OCI-M1 (cell line): ENCODE data around the gene ANKRD22.
"Not testable (repeated sequence)": the region's sequence is repeated elsewhere in the genome, so short reads cannot be mapped to it uniquely, and the experiment has no call there.

ENCODE experiments used
- DNase-seq: peaks from one replicate; lab custom pipeline; 2025; lab: John Stamatoyannopoulos, UW

The ANKRD22 gene

DNA sequence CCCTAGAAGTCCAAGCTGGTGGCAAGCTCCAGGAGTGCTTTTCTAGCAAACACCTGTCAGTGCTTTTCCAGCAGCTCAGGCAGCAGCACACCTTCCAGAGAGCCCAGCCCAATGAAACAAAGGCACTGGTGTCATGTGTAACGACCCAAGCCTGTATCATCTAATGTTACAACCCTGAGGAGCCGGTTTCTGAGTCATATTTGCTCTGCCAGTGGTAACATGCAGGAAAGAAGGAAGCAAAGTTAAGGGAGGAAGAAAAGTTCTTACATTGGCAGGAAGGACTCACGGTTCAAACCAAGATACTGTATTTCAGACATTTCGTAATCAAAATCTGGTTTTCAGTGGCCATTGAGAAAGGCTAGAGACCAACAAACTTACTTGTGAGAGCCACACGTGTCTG, at the start of gene ANKRD22:
ANKRD22 (minus strand) TSS at position 139 of the 400 bp plus-strand sequence. CDS start 237 bp downstream, outside the sequence.
- peak; percentile 88 for DNase-seq

DNA sequence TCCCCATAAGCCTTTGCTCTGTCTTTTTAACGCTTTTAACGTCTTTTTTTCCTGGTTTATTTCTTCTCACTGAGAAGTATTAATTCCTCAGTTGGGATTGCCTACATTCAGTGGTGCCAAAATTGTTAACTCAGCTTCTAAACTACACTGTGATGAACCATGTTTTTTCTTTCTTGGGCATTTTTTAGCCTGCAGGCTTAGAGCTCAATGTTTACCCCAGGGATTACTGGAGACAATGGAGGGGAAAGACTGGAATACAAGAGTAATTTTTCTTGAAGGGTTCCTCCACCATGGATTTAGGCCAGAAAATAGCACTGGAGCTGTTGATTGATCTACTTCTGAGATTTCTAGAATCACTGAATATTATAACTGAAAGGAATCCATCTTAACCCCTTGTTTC, 48.2 kb upstream of the ANKRD22 start:
- no peak for DNase-seq

DNA sequence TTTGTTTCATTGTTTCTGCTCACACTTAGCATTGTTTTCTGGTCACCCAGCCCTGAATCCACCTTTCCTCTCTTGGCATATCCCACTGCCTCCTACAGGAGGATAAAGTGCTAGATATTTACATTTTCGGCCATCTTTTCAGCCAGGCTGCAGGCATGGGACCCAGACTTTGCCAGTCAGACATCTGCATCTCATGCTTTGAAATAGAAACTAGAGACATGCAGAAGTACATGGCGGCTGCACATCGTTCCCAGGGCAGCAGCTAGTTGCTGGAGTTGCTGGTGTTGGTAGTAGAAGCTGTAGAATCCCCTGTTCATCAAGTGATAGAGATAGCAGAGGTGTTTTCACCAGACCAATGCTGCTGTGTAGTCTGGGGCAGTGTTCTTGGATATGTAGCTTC, 47.1 kb upstream of the ANKRD22 start:
- DNase-seq, result no peak

DNA sequence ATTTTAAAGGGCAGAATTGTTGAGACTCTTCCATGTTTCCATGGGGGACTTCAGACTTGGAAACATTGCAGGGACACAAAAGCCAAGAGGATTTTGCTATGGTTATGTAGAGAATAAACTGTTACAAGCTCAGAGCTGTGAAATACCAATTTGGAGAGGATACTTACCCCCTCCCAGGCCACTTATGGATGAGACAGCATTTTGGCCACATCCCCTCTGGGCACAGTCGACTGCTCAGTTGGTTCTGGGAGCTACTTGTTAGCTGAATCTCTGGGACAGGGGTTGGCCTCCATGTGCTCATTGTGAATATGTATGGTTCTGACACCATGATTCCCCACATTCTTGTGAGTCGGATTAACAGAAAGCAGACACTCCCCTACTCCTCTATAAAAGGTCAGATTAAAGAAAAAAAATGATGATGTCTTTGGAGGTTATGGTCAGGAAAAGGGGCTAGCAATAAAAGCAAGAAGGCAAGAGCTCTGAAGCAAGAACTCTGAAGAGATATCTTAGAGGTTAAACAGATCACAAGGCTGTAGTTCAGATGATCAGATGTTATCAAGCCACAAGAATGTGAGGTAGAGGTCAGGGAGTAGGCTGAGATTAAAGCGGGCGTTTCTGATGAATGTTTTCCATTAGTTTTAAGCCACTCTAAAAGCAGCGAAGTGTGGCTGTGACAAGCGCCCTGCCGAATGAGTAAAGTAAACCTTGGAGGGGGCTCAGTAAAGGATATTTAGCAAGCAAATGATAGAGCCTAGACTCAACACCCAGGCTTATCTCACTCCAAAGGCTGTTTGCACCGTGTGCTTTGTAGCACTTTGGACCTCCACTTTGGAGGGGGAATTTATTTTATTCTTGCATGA, 45.6 kb upstream of the ANKRD22 start:
- DNase-seq, result peak; percentile 64

DNA sequence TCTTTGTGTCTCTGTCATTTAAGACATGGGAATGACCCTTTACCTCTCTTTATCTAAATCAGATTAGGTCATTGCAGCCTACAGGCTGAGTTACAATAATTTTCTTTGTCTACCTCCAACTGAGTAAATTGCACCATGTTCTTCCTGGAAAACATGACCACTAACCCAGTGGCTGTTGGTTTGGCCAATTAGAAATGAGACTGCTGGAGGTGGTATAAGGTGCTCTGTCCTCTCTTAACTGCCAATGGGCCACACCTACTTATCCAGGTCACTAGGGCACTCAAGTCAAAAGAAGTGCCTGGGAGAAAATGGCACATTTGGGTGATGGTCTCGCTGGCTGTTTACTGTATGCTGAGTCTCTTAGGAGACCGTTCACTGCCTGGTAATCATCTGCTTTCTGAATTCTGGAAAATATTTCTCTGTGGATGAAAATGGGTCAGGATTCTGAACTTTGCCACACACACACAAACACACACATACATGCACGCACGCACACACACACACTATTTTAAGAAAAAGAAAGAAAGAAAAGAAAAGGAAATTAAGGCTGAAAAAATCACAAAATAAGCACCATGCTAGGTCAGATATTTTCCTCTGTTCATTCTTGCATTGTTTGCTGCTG, 44.8 kb upstream of the ANKRD22 start:
- peak; percentile 53 for DNase-seq

DNA sequence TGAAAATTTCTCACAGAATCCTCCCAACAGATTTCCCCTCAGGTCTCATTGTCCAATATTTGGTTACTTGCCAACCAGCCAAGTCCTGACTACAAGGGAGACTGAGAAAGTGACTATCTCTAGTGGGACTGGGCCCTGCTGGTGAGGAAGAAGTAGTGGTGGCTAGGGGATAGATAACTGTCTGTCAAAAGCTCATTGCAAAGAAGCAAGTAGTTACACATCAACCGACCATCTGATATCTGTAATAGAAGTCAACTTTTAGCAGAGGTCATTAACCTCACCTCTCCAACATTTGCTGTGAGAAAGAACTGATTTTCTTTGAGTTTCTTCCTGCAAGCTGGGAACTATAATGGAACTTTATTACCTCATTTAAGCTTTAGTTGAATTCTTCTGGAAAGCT, 43.6 kb upstream of the ANKRD22 start:
- peak; percentile 43 for DNase-seq

DNA sequence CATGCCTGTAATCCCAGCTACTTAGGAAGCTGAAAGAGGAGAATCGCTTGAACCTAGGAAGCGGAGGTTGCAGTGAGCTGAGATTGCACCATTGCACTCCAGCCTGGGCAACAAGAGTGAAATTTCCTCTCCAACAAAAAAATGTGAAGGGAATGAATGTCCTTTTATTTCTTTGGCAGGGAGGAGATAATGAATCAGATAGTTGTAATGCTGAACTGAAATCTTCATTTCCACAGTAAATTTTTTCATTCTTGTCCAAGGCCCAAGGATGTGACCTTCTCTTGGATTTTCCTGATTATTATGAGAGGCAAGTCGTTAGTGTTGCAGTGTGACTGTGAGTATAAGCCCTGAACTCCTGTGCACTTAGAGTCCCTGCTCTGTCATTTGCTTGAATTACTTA, 42.0 kb upstream of the ANKRD22 start:
- no peak for DNase-seq

DNA sequence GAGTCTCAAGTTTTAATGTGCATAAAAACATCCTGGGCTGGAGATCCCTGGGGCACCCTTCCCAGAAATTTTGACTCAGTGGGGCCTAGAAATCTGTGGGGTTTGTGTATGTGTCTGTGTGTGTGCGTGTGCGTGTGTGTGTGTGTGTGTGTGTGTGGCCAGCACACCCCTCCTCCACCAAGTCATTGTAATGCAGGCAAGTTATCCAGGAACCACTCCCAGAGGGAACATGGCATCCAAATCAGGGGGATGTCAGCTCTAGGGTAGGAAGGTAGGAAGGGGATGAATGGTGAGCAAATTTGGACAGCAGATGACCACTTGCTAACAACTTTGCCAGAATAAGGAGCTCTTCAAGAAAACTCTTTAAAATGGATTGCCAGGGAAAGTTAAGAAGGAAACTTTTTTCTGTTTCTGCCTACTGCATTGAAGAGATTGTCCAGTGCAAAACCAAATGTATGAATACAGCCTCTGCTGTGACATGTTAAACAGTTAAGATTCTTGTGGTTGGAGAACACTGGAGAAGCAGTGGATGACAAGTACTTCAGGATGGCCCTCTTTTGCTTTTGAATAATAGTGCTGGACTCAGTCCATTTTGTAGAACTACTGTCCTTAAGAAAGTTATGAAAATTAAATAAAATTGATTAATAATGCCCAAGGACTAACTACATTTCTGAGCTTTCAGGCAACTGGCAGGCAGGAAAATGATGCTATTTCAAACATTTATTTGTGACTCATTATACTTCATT, 40.8 kb upstream of the ANKRD22 start:
- DNase-seq, result no peak

DNA sequence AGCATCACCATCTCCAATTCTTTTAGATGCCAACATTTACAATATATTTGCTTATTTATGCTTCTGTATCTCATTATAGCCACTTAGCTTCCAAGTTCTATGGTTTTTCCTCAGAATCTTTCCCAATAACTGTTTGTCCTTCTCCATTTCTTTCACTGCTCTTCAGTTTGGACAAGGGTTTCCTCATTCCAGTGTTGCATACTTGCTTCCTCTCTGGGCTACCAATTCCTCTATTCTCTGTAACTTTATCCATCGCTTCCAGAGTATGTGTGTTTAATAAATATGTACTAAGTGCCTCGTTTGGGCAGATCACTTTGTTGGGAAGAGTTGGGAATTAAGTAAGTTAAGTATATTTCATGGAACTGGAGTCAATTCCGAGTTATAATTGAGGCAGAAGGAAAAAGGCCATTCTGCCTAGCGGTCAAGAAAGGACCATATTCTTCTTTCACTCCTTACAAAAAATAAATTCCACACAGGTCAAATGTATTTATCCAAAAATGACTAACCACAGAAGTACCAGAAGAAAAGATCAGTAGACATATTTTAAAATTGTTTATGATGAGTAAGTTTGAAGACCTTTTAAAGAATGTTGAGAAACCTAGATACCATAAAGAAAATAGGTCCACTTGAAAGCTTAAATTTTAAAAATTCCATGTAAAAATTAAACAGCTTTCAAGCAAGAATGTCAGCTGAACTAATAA, 39.2 kb upstream of the ANKRD22 start:
- no peak for DNase-seq

DNA sequence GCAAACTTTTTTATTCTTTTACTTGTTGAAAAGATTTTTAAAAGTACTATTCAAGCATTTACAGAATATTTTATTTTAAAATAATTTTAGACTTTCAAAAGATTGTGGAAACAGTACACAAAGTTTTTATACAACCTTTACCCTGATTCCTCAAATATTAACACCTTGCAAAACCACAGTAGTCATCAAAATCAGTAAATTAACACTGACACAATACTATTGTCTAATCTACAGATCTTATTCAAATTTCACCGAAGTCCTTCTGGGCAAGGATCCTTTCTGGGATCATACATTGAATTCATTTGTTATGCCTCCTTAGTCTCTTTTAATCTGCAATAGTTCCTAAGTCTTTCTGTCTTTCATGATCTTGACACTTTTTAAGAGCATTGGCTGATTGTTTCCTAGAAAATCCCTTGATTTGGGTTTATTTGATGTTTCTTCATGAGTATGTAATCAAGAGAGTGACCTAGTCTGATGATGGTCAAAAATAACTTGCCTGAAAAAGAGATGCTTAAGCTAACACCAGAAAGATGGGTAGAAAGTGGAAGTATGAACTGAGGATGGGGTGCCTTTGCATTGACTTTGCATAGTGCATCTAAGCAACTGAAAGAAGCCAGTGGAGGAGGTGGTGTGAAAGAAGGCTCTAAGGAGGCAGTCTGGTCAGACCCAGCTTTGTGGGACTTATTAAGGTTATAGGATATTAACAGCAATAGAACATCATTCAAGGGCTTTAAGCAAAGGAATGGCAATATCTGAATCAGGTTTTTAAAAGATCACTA, 38.1 kb upstream of the ANKRD22 start:
- DNase-seq, result no peak

DNA sequence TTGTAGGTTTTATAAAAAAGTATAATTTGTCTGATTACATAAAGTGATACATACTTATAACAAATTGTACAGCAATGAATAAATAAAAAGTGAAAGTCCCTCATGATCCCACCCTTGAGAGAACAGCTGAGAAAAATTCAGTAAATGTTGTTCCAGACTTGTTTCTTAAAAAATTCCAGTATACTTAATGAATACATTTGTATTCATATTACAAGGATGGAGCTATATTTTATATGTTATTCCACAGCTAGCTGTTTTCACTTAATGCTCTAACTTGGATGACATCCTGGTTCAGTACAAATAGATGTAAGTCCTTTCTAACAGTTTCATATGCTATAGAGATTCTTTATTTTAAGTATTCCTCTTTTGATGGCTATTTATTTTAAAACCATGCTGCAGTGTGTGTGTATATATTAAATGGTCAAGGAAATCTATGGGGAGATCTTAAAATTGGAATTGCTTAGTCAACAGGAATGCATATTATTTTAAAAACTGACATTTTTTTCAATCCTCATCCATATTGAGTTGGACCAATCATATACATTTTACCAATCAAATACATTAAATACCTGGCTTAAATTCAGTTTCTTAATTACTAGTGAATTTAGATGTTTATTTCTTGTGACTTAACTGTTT, 37.3 kb upstream of the ANKRD22 start:
- no peak for DNase-seq

DNA sequence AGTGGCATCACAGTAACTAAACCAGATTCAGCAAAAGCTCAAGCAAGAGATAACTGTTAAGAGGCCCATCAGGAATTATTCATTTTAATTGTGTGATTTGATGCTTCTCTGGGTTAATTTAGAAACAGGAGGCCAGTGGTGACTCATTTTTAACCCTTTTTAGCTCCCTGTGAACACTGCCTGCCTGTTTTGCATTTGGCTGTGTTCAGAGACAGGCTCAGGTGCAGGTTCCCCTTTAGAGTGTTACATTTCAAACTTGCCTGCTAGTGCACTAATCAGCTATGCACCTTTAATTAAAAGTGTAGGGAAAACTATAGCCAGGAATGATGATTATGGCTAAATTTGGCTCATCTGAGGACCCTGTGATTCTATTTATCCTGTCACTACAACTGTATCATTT, 34.9 kb upstream of the ANKRD22 start:
- peak; percentile 31 for DNase-seq

DNA sequence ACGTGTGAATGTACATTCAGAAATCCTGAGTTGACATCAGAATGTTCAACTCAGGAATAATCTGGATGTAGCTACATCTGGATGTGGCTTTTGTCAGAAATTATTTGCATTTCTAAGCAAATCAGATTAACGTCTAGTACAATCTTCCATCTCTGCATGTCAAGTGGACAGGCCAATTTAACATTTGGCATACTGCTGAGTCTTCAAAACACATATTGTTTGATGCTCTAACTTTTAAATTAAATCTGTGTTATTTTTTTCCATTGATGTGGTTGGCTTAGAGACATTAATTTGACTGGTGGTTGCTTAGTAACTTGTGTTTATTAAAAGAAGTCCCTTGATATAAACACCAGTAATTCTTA, 31.8 kb upstream of the ANKRD22 start:
- DNase-seq, result no peak

DNA sequence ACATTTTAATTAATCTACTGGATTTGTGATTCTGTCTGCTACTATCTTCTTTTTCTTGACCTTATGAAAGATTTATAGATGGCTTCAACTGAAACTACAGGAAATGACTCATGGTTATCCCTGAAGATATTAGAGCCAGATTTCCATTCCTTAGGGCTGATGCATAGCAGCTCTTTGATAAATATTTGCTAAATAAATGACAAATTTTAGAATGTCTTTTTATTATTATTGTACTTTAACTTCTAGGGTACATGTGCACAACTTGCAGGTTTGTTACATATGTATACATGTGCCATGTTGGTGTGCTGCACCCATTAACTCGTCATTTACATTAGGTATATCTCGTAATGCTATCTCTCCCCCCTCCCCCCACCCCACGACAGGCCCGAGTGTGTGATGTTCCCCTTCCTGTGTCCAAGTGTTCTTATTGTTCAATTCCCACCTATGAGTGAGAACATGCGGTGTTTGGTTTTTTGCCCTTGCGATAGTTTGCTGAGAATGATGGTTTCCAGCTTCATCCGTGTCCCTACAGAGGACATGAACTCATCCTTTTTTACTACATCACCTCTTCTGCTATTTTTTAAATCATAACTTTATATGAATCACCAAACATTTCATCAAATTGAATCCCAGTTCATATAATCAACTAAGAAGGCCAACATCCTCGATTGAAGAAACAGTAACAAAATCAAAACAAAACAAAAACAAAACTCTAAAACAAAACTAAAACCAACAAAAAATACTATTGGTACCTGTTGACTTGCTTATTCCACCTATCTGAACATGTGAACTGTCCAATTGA, 31.2 kb upstream of the ANKRD22 start:
- DNase-seq, result not testable (repeated sequence)

DNA sequence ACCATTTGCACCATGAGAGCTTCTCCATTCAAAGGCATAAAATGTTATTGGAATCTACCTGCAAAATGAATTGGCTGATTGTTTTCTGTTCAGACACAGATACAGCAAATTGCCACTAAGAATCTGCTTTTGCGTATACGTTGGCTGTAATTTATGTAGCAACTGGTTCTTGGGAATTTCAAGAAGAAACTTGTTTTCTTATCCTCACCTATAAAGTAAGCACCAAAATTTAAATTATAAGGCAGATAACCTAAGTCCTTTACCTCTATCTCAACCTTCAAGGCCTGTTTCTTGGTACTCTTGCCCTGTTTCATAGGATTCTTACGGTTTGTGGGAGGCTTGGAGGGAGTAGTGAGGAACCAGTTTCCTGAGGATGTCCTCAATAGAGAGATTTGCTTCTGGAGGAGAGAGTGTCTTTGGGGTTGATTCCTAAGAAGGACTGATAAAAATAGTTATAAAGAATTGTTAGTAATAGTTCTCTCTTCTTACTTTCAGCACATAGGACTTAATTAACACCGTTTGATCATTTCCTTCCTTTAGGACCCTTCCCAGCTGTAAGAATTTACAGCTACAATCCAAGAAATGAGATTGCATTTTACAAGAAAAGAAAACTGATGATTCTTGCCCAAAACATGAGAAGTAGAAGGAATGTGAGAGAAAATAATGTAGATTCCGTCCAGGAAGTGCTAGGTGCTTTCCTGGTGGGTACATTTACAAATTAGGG, 30.4 kb upstream of the ANKRD22 start:
- DNase-seq, result no peak

DNA sequence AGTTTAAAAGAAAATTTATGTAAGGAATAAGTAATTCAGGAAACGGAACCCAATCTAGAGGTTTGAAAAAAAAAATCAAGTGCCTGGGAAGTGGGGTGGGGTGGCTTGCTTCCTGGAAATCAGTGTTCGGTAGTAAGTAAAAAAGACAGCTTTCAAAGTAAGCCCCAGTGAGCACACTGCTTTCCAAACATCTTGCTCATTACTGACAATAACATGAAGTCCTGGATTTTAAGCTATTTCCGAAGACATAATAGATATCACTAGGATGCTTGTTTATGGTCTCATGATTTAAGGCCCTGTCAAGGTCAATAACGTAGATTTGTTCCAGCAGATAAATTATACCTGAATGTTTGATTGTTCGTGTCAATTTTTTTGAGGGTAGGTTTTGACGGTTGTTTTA, 29.7 kb upstream of the ANKRD22 start:
- DNase-seq, result peak; percentile 49

DNA sequence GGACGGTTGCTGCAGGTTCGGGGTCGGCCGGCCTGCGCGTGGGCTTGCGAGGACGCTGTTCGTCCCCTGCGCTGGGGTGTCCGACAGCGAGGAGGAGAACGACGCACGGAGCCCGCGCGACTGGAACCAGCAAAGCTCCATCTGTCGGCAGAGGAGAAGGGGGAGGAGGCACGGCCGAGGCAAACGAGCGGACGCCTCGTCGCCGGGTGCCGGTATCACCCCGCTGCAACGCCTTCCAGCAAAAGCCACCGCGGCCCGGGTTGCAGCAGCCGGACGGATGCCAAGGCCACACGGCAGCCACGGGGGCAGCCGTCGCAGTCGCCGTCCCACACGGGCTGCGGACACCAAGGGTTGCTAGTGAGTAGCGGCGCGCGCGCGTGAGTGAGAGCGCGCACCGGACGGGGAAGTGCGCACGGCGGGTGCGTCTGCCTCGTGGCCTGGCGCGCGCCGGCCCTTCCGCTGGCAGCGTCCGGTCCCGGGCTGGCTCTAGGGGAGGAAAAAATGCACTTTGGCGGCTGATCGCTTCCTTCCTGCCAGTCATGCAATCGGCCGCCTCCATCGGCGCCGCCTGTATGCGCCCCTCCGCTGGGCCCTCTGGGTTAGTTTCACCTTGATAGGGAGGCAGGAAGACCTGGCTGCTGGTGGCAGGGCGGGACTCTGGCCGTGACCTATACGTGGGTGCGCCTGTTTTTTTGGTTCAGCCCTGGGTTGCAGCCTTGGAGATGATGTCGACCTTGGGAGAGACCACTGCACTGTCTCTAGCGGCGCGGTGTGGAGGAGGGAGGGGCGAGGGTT, 28.8 kb upstream of the ANKRD22 start:
- peak; percentile 91 for DNase-seq

DNA sequence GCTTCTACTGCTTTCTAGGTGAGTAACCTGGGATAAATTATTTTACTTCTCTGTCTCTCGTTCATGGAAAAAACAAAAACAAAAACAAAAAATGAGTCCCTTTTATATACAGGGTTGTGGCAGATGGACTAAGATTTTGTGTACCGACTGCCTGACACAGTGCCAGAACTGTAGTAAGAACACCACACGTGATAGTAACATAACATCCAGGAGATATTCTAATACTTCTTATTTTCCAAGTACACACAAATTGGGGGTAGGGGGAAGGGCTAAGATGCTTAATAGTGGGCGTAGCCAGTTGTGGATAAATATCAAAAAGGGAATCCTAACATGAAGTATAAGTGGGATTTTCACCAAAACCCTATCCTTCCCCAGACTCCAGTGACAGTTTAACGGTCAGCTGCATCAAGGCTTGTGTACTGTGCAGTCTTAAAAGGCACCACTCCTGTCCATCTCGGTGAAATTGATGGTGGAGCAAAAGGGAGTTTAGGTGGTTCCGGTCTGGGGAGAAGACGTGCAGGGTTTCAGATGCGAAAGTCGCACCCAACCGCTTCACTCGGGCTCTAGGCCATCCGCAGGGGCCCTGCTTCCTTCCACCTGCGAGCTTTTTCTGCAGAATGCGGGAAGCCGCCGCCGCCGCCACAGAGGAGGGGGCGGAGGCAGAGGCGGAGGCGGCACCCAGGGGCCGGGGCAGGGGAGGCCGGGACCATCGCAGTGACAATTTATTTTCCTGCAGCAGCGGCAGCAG, 28.1 kb upstream of the ANKRD22 start, which contains the start of gene STAMBPL1:
STAMBPL1 (plus strand) TSS at position 712 of the 748 bp plus-strand sequence. CDS start 21,464 bp downstream, outside the sequence.
- DNase-seq, result peak; percentile 71
